Measurements from ENCODE around the gene KRTAP19-5. TPM values are rescaled to one million over a fixed set of nuclear protein-coding genes. Genes with fewer than 3 reads are reported as not detected.

Gene KRTAP19-5
- total RNA-seq: not detected

GRCh38 chr21:30502041-30502440 is at the start of gene KRTAP19-5:
Gene KRTAP19-5, minus strand, starts transcription at chr21:30502141. Its CDS starts 51 bp downstream, at chr21:30502090.

GRCh38 chr21:30541764-30542163 is 39.8 kb upstream of the KRTAP19-5 start, which contains the start of gene KRTAP19-6:
Gene KRTAP19-6, minus strand, starts transcription at chr21:30541864. Its CDS starts 31 bp downstream, at chr21:30541833.

GRCh38 chr21:30497065-30497464 is 4.9 kb downstream of the KRTAP19-5 start, which contains the start of gene KRTAP19-4:
Gene KRTAP19-4, minus strand, starts transcription at chr21:30497165. Its CDS starts 55 bp downstream, at chr21:30497110.

GRCh38 chr21:30491963-30492428 is 9.9 kb downstream of the KRTAP19-5 start, which contains the start of gene KRTAP19-3:
Gene KRTAP19-3, minus strand, starts transcription at chr21:30492013. Its CDS starts 56 bp downstream, at chr21:30491957.

GRCh38 chr21:30487336-30487735 is 14.6 kb downstream of the KRTAP19-5 start, which contains the start of gene KRTAP19-2:
Gene KRTAP19-2, minus strand, starts transcription at chr21:30487436. Its CDS starts 88 bp downstream, at chr21:30487348.

GRCh38 chr21:30480145-30480544 is 21.8 kb downstream of the KRTAP19-5 start, which contains the start of gene KRTAP19-1:
Gene KRTAP19-1, minus strand, starts transcription at chr21:30480367. Its CDS starts 50 bp downstream, at chr21:30480317.

Small RNA genes within 50 kb of the gene (small RNA-seq; reads per million reads assigned to genes)
- gene AP000567.1 (0 reads per million in 2 donors), gene KRTAP19-10P (0 reads per million in 2 donors), gene KRTAP19-11P (0 reads per million in 2 donors), gene KRTAP19-9P (0 reads per million in 2 donors)

Other genes starting within 250 kb of the KRTAP19-5 start
- gene KRTAP24-1, start 219.2 kb downstream of the KRTAP19-5 start, total RNA-seq: not detected
- gene KRTAP25-1, start 212.6 kb downstream of the KRTAP19-5 start, total RNA-seq: not detected
- not detected for gene KRTAP26-1, start 181.8 kb downstream of the KRTAP19-5 start, total RNA-seq
- not detected for gene KRTAP27-1, start 164.4 kb downstream of the KRTAP19-5 start, total RNA-seq
- gene KRTAP23-1, start 153.5 kb downstream of the KRTAP19-5 start, total RNA-seq: not detected
- not detected for gene KRTAP13-2, start 129.9 kb downstream of the KRTAP19-5 start, total RNA-seq
- gene KRTAP13-1, start 106.1 kb downstream of the KRTAP19-5 start, total RNA-seq: not detected
- gene KRTAP13-3, start 76.2 kb downstream of the KRTAP19-5 start, total RNA-seq: not detected
- gene KRTAP13-4, start 71.9 kb downstream of the KRTAP19-5 start, total RNA-seq: not detected
- gene KRTAP15-1, start 61.9 kb downstream of the KRTAP19-5 start, total RNA-seq: not detected
- 1 to 10 TPM in 1 of 2 donors, not detected in 1; 3.7 TPM for gene KRTAP19-1, start 21.8 kb downstream of the KRTAP19-5 start, total RNA-seq
- gene KRTAP19-2, start 14.7 kb downstream of the KRTAP19-5 start, total RNA-seq: not detected
- not detected for gene KRTAP19-3, start 10.1 kb downstream of the KRTAP19-5 start, total RNA-seq
- not detected for gene KRTAP19-4, start 5.0 kb downstream of the KRTAP19-5 start, total RNA-seq
- gene KRTAP19-6, start 39.7 kb upstream of the KRTAP19-5 start, total RNA-seq: not detected
- not detected for gene KRTAP19-7, start 59.2 kb upstream of the KRTAP19-5 start, total RNA-seq
- not detected for gene KRTAP22-2, start 88.3 kb upstream of the KRTAP19-5 start, total RNA-seq
- not detected for gene KRTAP6-3, start 90.3 kb upstream of the KRTAP19-5 start, total RNA-seq
- not detected for gene KRTAP6-2, start 96.8 kb upstream of the KRTAP19-5 start, total RNA-seq
- gene KRTAP22-1, start 98.9 kb upstream of the KRTAP19-5 start, total RNA-seq: not detected
- not detected for gene KRTAP6-1, start 111.8 kb upstream of the KRTAP19-5 start, total RNA-seq
- gene KRTAP20-1, start 114.3 kb upstream of the KRTAP19-5 start, total RNA-seq: not detected
- not detected for gene KRTAP20-4, start 118.5 kb upstream of the KRTAP19-5 start, total RNA-seq
- not detected for gene KRTAP20-2, start 133.1 kb upstream of the KRTAP19-5 start, total RNA-seq
- gene KRTAP20-3, start 140.7 kb upstream of the KRTAP19-5 start, total RNA-seq: not detected
- gene KRTAP21-3, start 216.6 kb upstream of the KRTAP19-5 start, total RNA-seq: not detected
- gene KRTAP21-2, start 245.1 kb upstream of the KRTAP19-5 start, total RNA-seq: not detected